Lower leg skin (tissue), 4 donors: ENCODE results near the gene MIF. TPM values are rescaled to one million over a fixed set of nuclear protein-coding genes. Genes with fewer than 3 reads are reported as not detected.

ENCODE experiments used
- DNase-seq, 2 donors: peaks; one replicate each; pipeline ENCODE4 v3.0.0-alpha.2; 2019; ENCODE audit warnings: low spot score in 2 of 2
- H3K4me3 ChIP-seq: fragments of 200-600 bp; sonication (generic); 2 replicates; pipeline ENCODE4 v1.5.1; 2017; ENCODE audit warnings: mild to moderate bottlenecking, low read depth; ENCODE audit not compliant: poor library complexity, severe bottlenecking
- CTCF ChIP-seq, 3 donors: fragments of 450-650 bp; IDR thresholded peaks; one replicate each; pipeline ENCODE4 v1.5.1; 2016; ENCODE audit warnings: antibody characterized with exemption in 3 of 3, mild to moderate bottlenecking in 3 of 3, moderate library complexity in 2 of 3
- POLR2A ChIP-seq, 2 donors: fragments of 450-650 bp; IDR thresholded peaks; one replicate each; pipeline ENCODE4 v1.6.1; 2016 to 2017; ENCODE audit warnings: antibody characterized with exemption in 2 of 2, mild to moderate bottlenecking in 1 of 2, moderate library complexity in 1 of 2
- WGBS, 2 donors: methylation state at CpG; one replicate each; pipeline ENCODE4 v1.1.5; 2018; 5-methylcytosine and 5-hydroxymethylcytosine counted together
- intact Hi-C: fragments of 100-400 bp; cut with DNase I; formaldehyde crosslinking; loops from one replicate; pipeline ENCODE4 v1.15.0; 2023; ENCODE audit warnings: low total_unique reads
- total RNA-seq, 4 donors: library from RNA; depleted of rRNA; stranded (reverse); fragments of >200 nt; gene quantifications; one replicate each; pipeline ENCODE4 v1.1.0, GENCODE V29; 2016

MIF gene
- total RNA-seq, 4 donors from 2014 or later: 156 to 362 (median 318) TPM

GRCh38 chr22:23883658-23884057, 10.5 kb upstream of the MIF start:
- intact Hi-C loops: no loop called here
- no peak for DNase-seq
- TF ChIP-seq POLR2A (IDR thresholded peaks at IDR 0.05) (no peak), CTCF (IDR thresholded peaks at IDR 0.05) (no peak)
- H3K4me3 ChIP-seq: no peak overlapping the region
- 90% methylated on average over 7 to 9 of the region's 9 CpGs for WGBS, 2 donors

- no peak for DNase-seq
- H3K4me3 ChIP-seq: no peak overlapping the region
- TF ChIP-seq CTCF (IDR thresholded peaks at IDR 0.05): no peak
- TF ChIP-seq POLR2A (IDR thresholded peaks at IDR 0.05): no peak
- 98 to 100% methylated on average over 4 to 6 of the region's 9 CpGs for WGBS, 2 donors
- intact Hi-C loops: no loop called here
Measured at GRCh38 chr22:23884140-23884539, 10.0 kb upstream of the MIF start.

- WGBS, 2 donors: 73 to 87% methylated on average over 11 of the region's 11 CpGs
- intact Hi-C loops: no loop called here
- TF ChIP-seq POLR2A (IDR thresholded peaks at IDR 0.05) (no peak), CTCF (IDR thresholded peaks at IDR 0.05) (no peak)
- DNase-seq: no peak
- no peak overlapping the region for H3K4me3 ChIP-seq
Measured at GRCh38 chr22:23888615-23889401, 5.4 kb upstream of the MIF start.

- 25 to 35% methylated on average over 5 of the region's 5 CpGs for WGBS, 2 donors
- intact Hi-C loops: no loop called here
- no peak overlapping the region for H3K4me3 ChIP-seq
- no peak for DNase-seq
- TF ChIP-seq CTCF (IDR thresholded peaks at IDR 0.05): no peak
Measured at GRCh38 chr22:23889620-23890019, 4.6 kb upstream of the MIF start.

GRCh38 chr22:23891726-23892125, 2.5 kb upstream of the MIF start:
- intact Hi-C loops: no loop called here
- no peak overlapping the region for H3K4me3 ChIP-seq
- DNase-seq: no peak
- TF ChIP-seq CTCF (IDR thresholded peaks at IDR 0.05) (no peak), POLR2A (IDR thresholded peaks at IDR 0.05) (no peak)
- 82 to 84% methylated on average over 7 of the region's 7 CpGs for WGBS, 2 donors

GRCh38 chr22:23892130-23892529, 2.1 kb upstream of the MIF start:
- 89 to 97% methylated on average over 2 of the region's 2 CpGs for WGBS, 2 donors
- no peak for DNase-seq

More at GRCh38 chr22:23892130-23892529, 2.1 kb upstream of the MIF start:
- H3K4me3 ChIP-seq: no peak overlapping the region
- intact Hi-C loops: no loop called here
- TF ChIP-seq POLR2A (IDR thresholded peaks at IDR 0.05) (no peak), CTCF (IDR thresholded peaks at IDR 0.05) (no peak)
